Measurements from ENCODE around the gene C4B. TPM values are rescaled to one million over a fixed set of nuclear protein-coding genes. Genes with fewer than 3 reads are reported as not detected.

C4B gene
- total and polyA plus RNA-seq, 4 donors = 58.2 to 296 (median 169) TPM

GRCh38 chr6:32069460-32069859 lies 54.9 kb downstream of the C4B start:
- TF ChIP-seq CTCF (IDR thresholded peaks at IDR 0.05; ENCODE audit: control extremely low read depth, extremely low read depth) = no peak
- no peak for ATAC-seq (ENCODE audit: insufficient read depth, low FRiP score)
- H3K4me3 ChIP-seq = no peak overlapping the region
- peaks cover 0 to 5% (median 0%) of the 10 kb centered on the region in 5 donors for H3K4me1 ChIP-seq (ENCODE audit: control insufficient read depth in 5 of 5, insufficient read depth in 5 of 5, low read length in 5 of 5)
- H3K9me3 ChIP-seq (ENCODE audit: control insufficient read depth in 4 of 4, insufficient read depth in 3 of 4, low read length in 3 of 4) = no peaks in the 10 kb centered on the region
- H3K36me3 ChIP-seq (ENCODE audit: control insufficient read depth in 4 of 4, insufficient read depth in 4 of 4, low read length in 4 of 4) = peaks cover 0 to 33% (median 0%) of the 10 kb centered on the region in 4 donors
- no peaks in the 10 kb centered on the region for H3K27me3 ChIP-seq (ENCODE audit: control insufficient read depth in 3 of 3, insufficient read depth in 3 of 3, low read length in 2 of 3)
- no peak for DNase-seq
- no peak overlapping the region for H3K9ac ChIP-seq (ENCODE audit: insufficient read depth in 1 of 2, low read length in 2 of 2)
- no peak overlapping the region for H3K27ac ChIP-seq (ENCODE audit: low read depth in 1 of 2, low read length in 1 of 2)
- 91 to 95% methylated on average over 17 of the region's 17 CpGs for WGBS, 2 donors

GRCh38 chr6:32069878-32070515 lies 55.4 kb downstream of the C4B start:
- Histone ChIP-seq H3K9ac (ENCODE audit: insufficient read depth in 1 of 2, low read length in 2 of 2) (no peak overlapping the region), H3K36me3 (ENCODE audit: control insufficient read depth in 4 of 4, insufficient read depth in 4 of 4, low read length in 4 of 4) (peaks cover 0 to 31% (median 0%) of the 10 kb centered on the region in 4 donors), H3K27ac (ENCODE audit: low read depth in 1 of 2, low read length in 1 of 2) (no peak overlapping the region), H3K27me3 (ENCODE audit: control insufficient read depth in 3 of 3, insufficient read depth in 3 of 3, low read length in 2 of 3) (no peaks in the 10 kb centered on the region), H3K9me3 (ENCODE audit: control insufficient read depth in 4 of 4, insufficient read depth in 3 of 4, low read length in 3 of 4) (no peaks in the 10 kb centered on the region), H3K4me1 (ENCODE audit: control insufficient read depth in 5 of 5, insufficient read depth in 5 of 5, low read length in 5 of 5) (peaks cover 0 to 5% (median 0%) of the 10 kb centered on the region in 5 donors), H3K4me3 (no peak overlapping the region)
- DNase-seq = no peak
- ATAC-seq (ENCODE audit: insufficient read depth, low FRiP score) = no peak
- WGBS, 2 donors = 83 to 91% methylated on average over 24 of the region's 24 CpGs
- no peak for TF ChIP-seq CTCF (IDR thresholded peaks at IDR 0.05; ENCODE audit: control extremely low read depth, extremely low read depth)

- ATAC-seq (ENCODE audit: insufficient read depth, low FRiP score) (no peak), DNase-seq (no peak)
- no peak overlapping the region for H3K9ac ChIP-seq (ENCODE audit: insufficient read depth in 1 of 2, low read length in 2 of 2)
- no peak overlapping the region for H3K4me3 ChIP-seq
- 73 to 75% methylated on average over 16 of the region's 16 CpGs for WGBS, 2 donors
- no peaks in the 10 kb centered on the region for H3K27me3 ChIP-seq (ENCODE audit: control insufficient read depth in 3 of 3, insufficient read depth in 3 of 3, low read length in 2 of 3)
- no peaks in the 10 kb centered on the region for H3K9me3 ChIP-seq (ENCODE audit: control insufficient read depth in 4 of 4, insufficient read depth in 3 of 4, low read length in 3 of 4)
- peaks cover 0 to 5% (median 0%) of the 10 kb centered on the region in 5 donors for H3K4me1 ChIP-seq (ENCODE audit: control insufficient read depth in 5 of 5, insufficient read depth in 5 of 5, low read length in 5 of 5)
- no peak for TF ChIP-seq CTCF (IDR thresholded peaks at IDR 0.05; ENCODE audit: control extremely low read depth, extremely low read depth)
- H3K27ac ChIP-seq (ENCODE audit: low read depth in 1 of 2, low read length in 1 of 2) = peak overlapping the region in 1 of 2 donors; percentile 17
- peaks cover 0 to 35% (median 0%) of the 10 kb centered on the region in 4 donors for H3K36me3 ChIP-seq (ENCODE audit: control insufficient read depth in 4 of 4, insufficient read depth in 4 of 4, low read length in 4 of 4)
Observed at GRCh38 chr6:32070814-32071543, 56.4 kb downstream of the C4B start.

All from lung (tissue), 12 donors.